ENCODE results near the gene CRYGC. TPM values are rescaled to one million over a fixed set of nuclear protein-coding genes. Genes with fewer than 3 reads are reported as not detected.

CRYGC gene
- total and polyA plus RNA-seq, 7 donors: not detected

- H3K36me3 ChIP-seq: no peaks in the 10 kb centered on the region
- no peak for DNase-seq
- TF ChIP-seq POLR2AphosphoS5 (IDR thresholded peaks at IDR 0.05): no peak
- no peak for TF ChIP-seq EP300 (IDR thresholded peaks at IDR 0.05)
- TF ChIP-seq POLR2A (IDR thresholded peaks at IDR 0.05): no peak
- no peak for TF ChIP-seq CTCF (IDR thresholded peaks at IDR 0.05)
- H3K4me1 ChIP-seq: no peaks in the 10 kb centered on the region
- no peak overlapping the region for H3K27ac ChIP-seq
- no peaks in the 10 kb centered on the region for H3K27me3 ChIP-seq
- intact Hi-C loops (cut with DNase I): no loop called here
- WGBS, 2 donors: 57 to 70% methylated on average over 1 of the region's 1 CpG
- H3K4me3 ChIP-seq: no peak overlapping the region
- H3K9me3 ChIP-seq: no peaks in the 10 kb centered on the region
These were observed 43.6 kb downstream of the CRYGC start for GRCh38 chr2:208086029-208086428.

DNA sequence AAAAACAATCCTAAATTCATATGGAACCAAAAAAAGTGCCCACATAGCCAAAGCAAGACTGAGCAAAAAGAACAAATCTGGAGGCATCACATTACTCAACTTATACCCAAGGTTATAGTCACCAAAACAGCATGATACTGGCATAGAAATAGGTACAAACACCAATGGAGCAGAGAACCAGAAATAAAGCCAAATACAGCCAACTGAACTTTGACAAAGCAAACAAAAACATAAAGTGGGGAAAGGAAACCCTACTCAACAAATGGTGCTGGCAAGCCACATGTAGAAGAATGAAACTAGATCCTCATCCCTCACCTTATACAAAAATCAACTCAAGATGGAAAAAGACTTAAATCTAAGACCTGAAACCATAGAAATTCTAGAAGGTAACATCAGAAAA, 45.8 kb downstream of the CRYGC start:
- no peaks in the 10 kb centered on the region for H3K4me1 ChIP-seq
- intact Hi-C loops (cut with DNase I): no loop called here
- DNase-seq: no peak
- H3K4me3 ChIP-seq: no peak overlapping the region
- no peaks in the 10 kb centered on the region for H3K36me3 ChIP-seq
- TF ChIP-seq POLR2AphosphoS5 (IDR thresholded peaks at IDR 0.05): no peak
- no peak for TF ChIP-seq CTCF (IDR thresholded peaks at IDR 0.05)
- no peak for TF ChIP-seq EP300 (IDR thresholded peaks at IDR 0.05)
- TF ChIP-seq POLR2A (IDR thresholded peaks at IDR 0.05): no peak
- no peak overlapping the region for H3K27ac ChIP-seq
- no peaks in the 10 kb centered on the region for H3K9me3 ChIP-seq
- H3K27me3 ChIP-seq: no peaks in the 10 kb centered on the region

Other genes starting within 250 kb of the CRYGC start
- 10 to 100 TPM; 29.1 to 47.9 (median 33.8) TPM for gene PLEKHM3, start 104.3 kb downstream of the CRYGC start, total RNA-seq
- 1 to 10 TPM; 1.2 to 3.7 (median 2.5) TPM for gene PLEKHM3, start 104.3 kb downstream of the CRYGC start, polyA plus RNA-seq
- not detected for gene CRYGD, start 5.3 kb downstream of the CRYGC start, total RNA-seq
- gene CRYGD, start 5.3 kb downstream of the CRYGC start, polyA plus RNA-seq: not detected
- gene CRYGB, start 16.3 kb upstream of the CRYGC start, total RNA-seq: not detected
- gene CRYGB, start 16.3 kb upstream of the CRYGC start, polyA plus RNA-seq: not detected
- not detected for gene CRYGA, start 33.8 kb upstream of the CRYGC start, total RNA-seq
- gene CRYGA, start 33.8 kb upstream of the CRYGC start, polyA plus RNA-seq: not detected
- gene C2orf80, start 60.2 kb upstream of the CRYGC start, total RNA-seq: not detected
- not detected for gene C2orf80, start 60.2 kb upstream of the CRYGC start, polyA plus RNA-seq
- gene IDH1, start 125.2 kb upstream of the CRYGC start, total RNA-seq: 10 to 100 TPM; 34.2 to 46.4 (median 37.7) TPM
- gene IDH1, start 125.2 kb upstream of the CRYGC start, polyA plus RNA-seq: 100 to 1,000 TPM; 133 to 287 (median 155) TPM
- gene PIKFYVE, start 136.4 kb upstream of the CRYGC start, total RNA-seq: 10 to 100 TPM; 22.1 to 27.2 (median 22.7) TPM
- gene PIKFYVE, start 136.4 kb upstream of the CRYGC start, polyA plus RNA-seq: 1 to 10 TPM; 3.2 to 8.1 (median 3.6) TPM

Measured in sigmoid colon (tissue), 7 donors.